ENCODE measurements around the gene SCG5. TPM values are rescaled to one million over a fixed set of nuclear protein-coding genes. Genes with fewer than 3 reads are reported as not detected.

The SCG5 gene
- total and polyA plus RNA-seq, 2 donors (not counting 1 experiment from before 2014, with no cell fraction given): 27.8 to 39.8 TPM

- Histone ChIP-seq H3K36me3 (ENCODE audit: control insufficient read depth, insufficient read depth, low read length) (no peaks in the 10 kb centered on the region), H3K4me3 (replicated peaks in 1 of 4; ENCODE audit: control extremely low read depth in 1 of 4, insufficient read depth in 1 of 4, low read depth in 3 of 4, low read length in 4 of 4) (no peak overlapping the region), H2AFZ (ENCODE audit: low read length) (no peak overlapping the region), H4K20me1 (ENCODE audit: control insufficient read depth, extremely low read depth, insufficient read depth, low read length) (no peaks in the 10 kb centered on the region), H3K27ac (ENCODE audit: insufficient read depth, low read length) (no peak overlapping the region), H3K4me1 (ENCODE audit: control insufficient read depth, extremely low read depth, insufficient read depth, low read length) (peaks cover under 1% of the 10 kb centered on the region), H3K4me2 (ENCODE audit: extremely low read depth, insufficient read depth, low read length) (no peak overlapping the region), H3K9ac (ENCODE audit: insufficient read depth, low read length) (no peak overlapping the region), H3K27me3 (ENCODE audit: control insufficient read depth, insufficient read depth, low read length) (no peaks in the 10 kb centered on the region), H3K9me3 (ENCODE audit: control insufficient read depth, insufficient read depth, low read depth, low read length) (no peaks in the 10 kb centered on the region), H3K79me2 (ENCODE audit: control insufficient read depth, insufficient read depth, low read length) (no peaks in the 10 kb centered on the region)
- no peak for DNase-seq (ENCODE audit: low read depth in 2 of 2)
- TF ChIP-seq CTCF (conservative IDR thresholded peaks at IDR 0.05 in 1 of 2, IDR thresholded peaks at IDR 0.05 in 1 of 2; ENCODE audit: low read depth in 1 of 2, low read length in 2 of 2): no peak
- TF ChIP-seq EZH2 (IDR thresholded peaks at IDR 0.05; ENCODE audit: low read length, missing control alignments): no peak
Measured at GRCh38 chr15:32670623-32671022, 29.1 kb downstream of the SCG5 start.

- no peaks in the 10 kb centered on the region for H3K27me3 ChIP-seq (ENCODE audit: control insufficient read depth, insufficient read depth, low read length)
- H2AFZ ChIP-seq (ENCODE audit: low read length): no peak overlapping the region
- no peaks in the 10 kb centered on the region for H3K79me2 ChIP-seq (ENCODE audit: control insufficient read depth, insufficient read depth, low read length)
- H3K4me2 ChIP-seq (ENCODE audit: extremely low read depth, insufficient read depth, low read length): no peak overlapping the region
- H3K4me1 ChIP-seq (ENCODE audit: control insufficient read depth, extremely low read depth, insufficient read depth, low read length): no peaks in the 10 kb centered on the region
- H3K9ac ChIP-seq (ENCODE audit: insufficient read depth, low read length): no peak overlapping the region
- DNase-seq (ENCODE audit: low read depth in 2 of 2): peak in 1 of 2 donors; percentile 59
- H3K9me3 ChIP-seq (ENCODE audit: control insufficient read depth, insufficient read depth, low read depth, low read length): no peaks in the 10 kb centered on the region
- no peak overlapping the region for H3K27ac ChIP-seq (ENCODE audit: insufficient read depth, low read length)
- no peaks in the 10 kb centered on the region for H3K36me3 ChIP-seq (ENCODE audit: control insufficient read depth, insufficient read depth, low read length)
- no peaks in the 10 kb centered on the region for H4K20me1 ChIP-seq (ENCODE audit: control insufficient read depth, extremely low read depth, insufficient read depth, low read length)
- H3K4me3 ChIP-seq (replicated peaks in 1 of 4; ENCODE audit: control extremely low read depth in 1 of 4, insufficient read depth in 1 of 4, low read depth in 3 of 4, low read length in 4 of 4): no peak overlapping the region
- TF ChIP-seq CTCF (conservative IDR thresholded peaks at IDR 0.05 in 1 of 2, IDR thresholded peaks at IDR 0.05 in 1 of 2; ENCODE audit: low read depth in 1 of 2, low read length in 2 of 2) (no peak), EZH2 (IDR thresholded peaks at IDR 0.05; ENCODE audit: low read length, missing control alignments) (no peak)
Measured at GRCh38 chr15:32671339-32672325, 30.1 kb downstream of the SCG5 start.

- Histone ChIP-seq H3K4me1 (ENCODE audit: control insufficient read depth, extremely low read depth, insufficient read depth, low read length) (peaks cover 2% of the 10 kb centered on the region), H2AFZ (ENCODE audit: low read length) (no peak overlapping the region), H3K4me2 (ENCODE audit: extremely low read depth, insufficient read depth, low read length) (no peak overlapping the region), H3K79me2 (ENCODE audit: control insufficient read depth, insufficient read depth, low read length) (no peaks in the 10 kb centered on the region), H3K4me3 (replicated peaks in 1 of 4; ENCODE audit: control extremely low read depth in 1 of 4, insufficient read depth in 1 of 4, low read depth in 3 of 4, low read length in 4 of 4) (no peak overlapping the region), H3K27ac (ENCODE audit: insufficient read depth, low read length) (no peak overlapping the region), H4K20me1 (ENCODE audit: control insufficient read depth, extremely low read depth, insufficient read depth, low read length) (no peaks in the 10 kb centered on the region), H3K9me3 (ENCODE audit: control insufficient read depth, insufficient read depth, low read depth, low read length) (no peaks in the 10 kb centered on the region), H3K9ac (ENCODE audit: insufficient read depth, low read length) (no peak overlapping the region), H3K36me3 (ENCODE audit: control insufficient read depth, insufficient read depth, low read length) (no peaks in the 10 kb centered on the region), H3K27me3 (ENCODE audit: control insufficient read depth, insufficient read depth, low read length) (no peaks in the 10 kb centered on the region)
- no peak for TF ChIP-seq EZH2 (IDR thresholded peaks at IDR 0.05; ENCODE audit: low read length, missing control alignments)
- no peak for DNase-seq (ENCODE audit: low read depth in 2 of 2)
Measured at GRCh38 chr15:32674681-32675080, 33.2 kb downstream of the SCG5 start.
